ENCODE results near the gene SFMBT2.

GRCh38 chr10:7408291-7409044 is 2.4 kb downstream of the SFMBT2 start:
- TF ChIP-seq EP300 (IDR thresholded peaks at IDR 0.05; ENCODE audit: low read depth) (no peak), CTCF (IDR thresholded peaks at IDR 0.05) (peak; percentile 12 to 43 (median 36)), POLR2AphosphoS5 (IDR thresholded peaks at IDR 0.05) (no peak)
